Neural cell (in vitro differentiated cells): ENCODE results near the gene PLCH1.

ENCODE experiments used
- CTCF ChIP-seq: fragments of 450-650 bp; IDR thresholded peaks from 2 replicates; pipeline ENCODE4 v1.5.1; 2014; ENCODE audit warnings: antibody characterized with exemption, mild to moderate bottlenecking, moderate library complexity; ENCODE audit not compliant: poor library complexity, severe bottlenecking
- POLR2AphosphoS5 ChIP-seq: IDR thresholded peaks from 2 replicates; pipeline ENCODE4 v1.6.1; 2012

GRCh38 chr3:155362808-155363689, 381.8 kb downstream of the PLCH1 start:
- TF ChIP-seq POLR2AphosphoS5 (no peak), CTCF (no peak)
